ENCODE results near the gene OVAAL.

Gene OVAAL

DNA sequence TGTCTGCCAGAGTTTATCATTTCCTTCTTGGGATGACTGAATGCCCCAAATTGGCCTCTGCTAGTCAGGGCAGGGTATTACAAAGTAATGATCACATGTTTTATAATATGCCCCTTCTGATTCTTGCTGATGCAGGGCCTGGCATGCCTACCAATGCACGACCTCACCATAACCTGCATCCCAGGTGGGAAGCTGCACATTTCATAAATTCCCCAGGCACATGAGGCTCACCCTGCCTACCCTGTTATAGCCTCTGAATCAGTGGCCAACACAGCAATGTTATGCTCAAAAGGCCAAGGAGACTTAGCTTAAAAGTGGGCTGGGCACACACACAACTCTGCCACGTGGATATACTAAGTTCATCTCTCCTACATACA, 45.1 kb downstream of the OVAAL start:
- no peaks in the 10 kb centered on the region for H3K79me2 ChIP-seq
- no peak overlapping the region for H3K27ac ChIP-seq
- H2AFZ ChIP-seq: no peak overlapping the region
- H3K27me3 ChIP-seq (ENCODE audit: control insufficient read depth, insufficient read depth, low read length): no peaks in the 10 kb centered on the region
- H3K4me1 ChIP-seq: no peaks in the 10 kb centered on the region
- no peak overlapping the region for H3K4me2 ChIP-seq (ENCODE audit: low read length)
- H3K9ac ChIP-seq: no peak overlapping the region
- TF ChIP-seq, protein P1, sequence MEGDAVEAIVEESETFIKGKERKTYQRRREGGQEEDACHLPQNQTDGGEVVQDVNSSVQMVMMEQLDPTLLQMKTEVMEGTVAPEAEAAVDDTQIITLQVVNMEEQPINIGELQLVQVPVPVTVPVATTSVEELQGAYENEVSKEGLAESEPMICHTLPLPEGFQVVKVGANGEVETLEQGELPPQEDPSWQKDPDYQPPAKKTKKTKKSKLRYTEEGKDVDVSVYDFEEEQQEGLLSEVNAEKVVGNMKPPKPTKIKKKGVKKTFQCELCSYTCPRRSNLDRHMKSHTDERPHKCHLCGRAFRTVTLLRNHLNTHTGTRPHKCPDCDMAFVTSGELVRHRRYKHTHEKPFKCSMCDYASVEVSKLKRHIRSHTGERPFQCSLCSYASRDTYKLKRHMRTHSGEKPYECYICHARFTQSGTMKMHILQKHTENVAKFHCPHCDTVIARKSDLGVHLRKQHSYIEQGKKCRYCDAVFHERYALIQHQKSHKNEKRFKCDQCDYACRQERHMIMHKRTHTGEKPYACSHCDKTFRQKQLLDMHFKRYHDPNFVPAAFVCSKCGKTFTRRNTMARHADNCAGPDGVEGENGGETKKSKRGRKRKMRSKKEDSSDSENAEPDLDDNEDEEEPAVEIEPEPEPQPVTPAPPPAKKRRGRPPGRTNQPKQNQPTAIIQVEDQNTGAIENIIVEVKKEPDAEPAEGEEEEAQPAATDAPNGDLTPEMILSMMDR (IDR thresholded peaks at IDR 0.05): no peak
- no peaks in the 10 kb centered on the region for H3K9me3 ChIP-seq (ENCODE audit: control insufficient read depth, low read length)
- H3K4me3 ChIP-seq (ENCODE audit: low read depth, low read length): no peak overlapping the region
- H3K36me3 ChIP-seq (ENCODE audit: control insufficient read depth, insufficient read depth, low read length): no peaks in the 10 kb centered on the region

DNA sequence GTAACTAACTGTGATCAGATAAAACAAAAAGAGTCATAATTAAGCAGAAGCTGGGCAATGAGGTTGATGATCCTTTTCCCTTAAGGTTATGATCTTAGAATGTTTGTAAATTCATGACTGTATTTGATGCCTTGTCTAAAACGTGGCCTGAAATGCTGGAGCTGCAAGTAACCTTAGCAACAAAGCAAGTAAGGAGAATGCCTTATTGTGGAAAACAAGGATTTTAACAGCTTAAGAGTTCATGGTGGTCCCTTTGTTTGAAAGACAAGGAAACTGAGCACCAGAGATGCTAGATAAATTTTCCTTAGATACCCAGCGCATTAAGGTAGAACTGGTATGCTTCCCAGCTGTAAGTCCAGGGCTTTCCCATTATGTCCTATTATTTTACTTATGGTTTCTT, 47.4 kb downstream of the OVAAL start:
- H3K36me3 ChIP-seq (ENCODE audit: control insufficient read depth, insufficient read depth, low read length): no peaks in the 10 kb centered on the region
- no peaks in the 10 kb centered on the region for H3K27me3 ChIP-seq (ENCODE audit: control insufficient read depth, insufficient read depth, low read length)
- H3K27ac ChIP-seq: no peak overlapping the region
- H3K9ac ChIP-seq: no peak overlapping the region
- TF ChIP-seq, protein P1 (IDR thresholded peaks at IDR 0.05): no peak
- no peak overlapping the region for H2AFZ ChIP-seq
- peaks cover 2% of the 10 kb centered on the region for H3K4me1 ChIP-seq
- H3K9me3 ChIP-seq (ENCODE audit: control insufficient read depth, low read length): no peaks in the 10 kb centered on the region
- no peak overlapping the region for H3K4me3 ChIP-seq (ENCODE audit: low read depth, low read length)
- H3K4me2 ChIP-seq (ENCODE audit: low read length): no peak overlapping the region
- no peaks in the 10 kb centered on the region for H3K79me2 ChIP-seq

GRCh38 chr1:180609643-180610555, 51.1 kb downstream of the OVAAL start:
- Histone ChIP-seq H2AFZ (peak overlapping the region; percentile 56), H3K27me3 (ENCODE audit: control insufficient read depth, insufficient read depth, low read length) (no peaks in the 10 kb centered on the region), H3K27ac (no peak overlapping the region), H3K36me3 (ENCODE audit: control insufficient read depth, insufficient read depth, low read length) (no peaks in the 10 kb centered on the region), H3K9ac (no peak overlapping the region), H3K9me3 (ENCODE audit: control insufficient read depth, low read length) (no peaks in the 10 kb centered on the region), H3K4me2 (ENCODE audit: low read length) (no peak overlapping the region), H3K79me2 (no peaks in the 10 kb centered on the region), H3K4me3 (ENCODE audit: low read depth, low read length) (no peak overlapping the region), H3K4me1 (peaks cover 2% of the 10 kb centered on the region)
- TF ChIP-seq, protein P1 (IDR thresholded peaks at IDR 0.05): no peak

DNA sequence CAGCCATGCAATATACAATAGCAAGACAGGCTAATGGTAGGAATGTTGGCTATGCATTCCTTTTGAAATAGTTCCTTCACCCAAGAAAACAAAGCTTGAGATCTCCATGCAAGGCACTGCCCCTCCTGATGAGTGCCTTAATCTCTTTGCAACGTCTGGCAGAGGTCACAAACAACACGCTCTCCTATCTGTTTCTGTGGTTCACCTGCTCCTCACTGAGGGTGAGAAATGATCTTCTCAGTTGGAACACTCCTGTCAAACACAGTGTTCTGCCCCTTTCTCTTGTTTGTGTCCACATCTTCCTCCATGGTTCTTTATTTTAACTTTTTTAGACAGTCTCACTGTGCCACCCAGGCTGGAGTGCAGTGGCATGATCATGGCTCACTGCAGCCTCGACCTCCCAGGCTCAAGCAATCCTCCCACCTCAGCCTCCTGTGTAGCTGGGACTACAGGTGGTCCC, 51.8 kb downstream of the OVAAL start:
- Histone ChIP-seq H3K36me3 (ENCODE audit: control insufficient read depth, insufficient read depth, low read length) (no peaks in the 10 kb centered on the region), H3K4me2 (ENCODE audit: low read length) (no peak overlapping the region), H3K4me1 (peaks cover 2% of the 10 kb centered on the region), H3K79me2 (no peaks in the 10 kb centered on the region), H3K4me3 (ENCODE audit: low read depth, low read length) (no peak overlapping the region), H3K27ac (no peak overlapping the region), H3K9ac (no peak overlapping the region), H3K9me3 (ENCODE audit: control insufficient read depth, low read length) (no peaks in the 10 kb centered on the region), H3K27me3 (ENCODE audit: control insufficient read depth, insufficient read depth, low read length) (no peaks in the 10 kb centered on the region), H2AFZ (no peak overlapping the region)
- TF ChIP-seq, protein P1 (IDR thresholded peaks at IDR 0.05): no peak
